Measurements from ENCODE around the gene MYLK.

DNA sequence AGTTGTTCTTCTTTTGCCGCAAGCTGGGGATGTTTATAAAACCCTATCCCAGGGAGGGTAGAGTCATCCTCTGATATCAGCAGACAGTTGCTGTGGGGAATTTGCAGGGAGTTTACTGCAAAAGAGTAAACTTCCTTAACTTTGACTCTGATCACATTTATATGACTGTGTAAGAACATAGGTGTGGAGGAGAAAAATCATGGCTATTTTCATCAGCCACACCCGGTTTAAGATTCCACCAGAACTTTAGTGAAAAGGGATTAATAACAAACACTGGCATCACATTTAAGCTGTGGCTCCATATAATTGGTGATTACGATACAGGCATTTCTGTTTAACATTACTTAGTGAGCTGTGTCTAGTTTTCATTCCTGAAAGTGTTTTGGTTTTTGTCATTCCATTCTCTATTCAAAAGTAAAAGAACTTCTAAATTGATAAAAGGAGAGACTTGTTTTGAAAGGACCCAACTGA lies 143.1 kb downstream of the MYLK start:
- TF ChIP-seq CTCF (IDR thresholded peaks at IDR 0.05; ENCODE audit: insufficient read depth, low read depth, low read length): no peak
- no peak for TF ChIP-seq EZH2 (IDR thresholded peaks at IDR 0.05; ENCODE audit: insufficient read depth, low read length)

Data from astrocyte (in vitro differentiated cells and primary cell).